ENCODE results near the gene EIF4G3.

Gene EIF4G3

GRCh38 chr1:21126324-21126723 is 50.4 kb downstream of the EIF4G3 start:
- H3K4me3 ChIP-seq (ENCODE audit: low read depth, low read length), result no peak overlapping the region
- no peak for TF ChIP-seq CTCF (IDR thresholded peaks at IDR 0.05; ENCODE audit: borderline replicate concordance, insufficient read depth, low read depth, low read length)

- H3K4me3 ChIP-seq (ENCODE audit: low read depth, low read length), result no peak overlapping the region
- TF ChIP-seq CTCF (IDR thresholded peaks at IDR 0.05; ENCODE audit: borderline replicate concordance, insufficient read depth, low read depth, low read length), result no peak
These were observed 51.9 kb downstream of the EIF4G3 start for GRCh38 chr1:21124846-21125245.

GRCh38 chr1:21123287-21123948 is 53.3 kb downstream of the EIF4G3 start:
- no peak for TF ChIP-seq CTCF (IDR thresholded peaks at IDR 0.05; ENCODE audit: borderline replicate concordance, insufficient read depth, low read depth, low read length)
- no peak overlapping the region for H3K4me3 ChIP-seq (ENCODE audit: low read depth, low read length)

- H3K4me3 ChIP-seq (ENCODE audit: low read depth, low read length), result no peak overlapping the region
- TF ChIP-seq CTCF (IDR thresholded peaks at IDR 0.05; ENCODE audit: borderline replicate concordance, insufficient read depth, low read depth, low read length), result no peak
These were observed 54.8 kb downstream of the EIF4G3 start for GRCh38 chr1:21121764-21122471.

GRCh38 chr1:21118167-21118566 is 58.5 kb downstream of the EIF4G3 start:
- H3K4me3 ChIP-seq (ENCODE audit: low read depth, low read length), result no peak overlapping the region
- no peak for TF ChIP-seq CTCF (IDR thresholded peaks at IDR 0.05; ENCODE audit: borderline replicate concordance, insufficient read depth, low read depth, low read length)

GRCh38 chr1:21117597-21118001 is 59.1 kb downstream of the EIF4G3 start:
- H3K4me3 ChIP-seq (ENCODE audit: low read depth, low read length), result no peak overlapping the region
- no peak for TF ChIP-seq CTCF (IDR thresholded peaks at IDR 0.05; ENCODE audit: borderline replicate concordance, insufficient read depth, low read depth, low read length)

- TF ChIP-seq CTCF (IDR thresholded peaks at IDR 0.05; ENCODE audit: borderline replicate concordance, insufficient read depth, low read depth, low read length), result no peak
- H3K4me3 ChIP-seq (ENCODE audit: low read depth, low read length), result no peak overlapping the region
These were observed 59.5 kb downstream of the EIF4G3 start for GRCh38 chr1:21117159-21117558.
